ENCODE data around the gene SHROOM3. TPM values are rescaled to one million over a fixed set of nuclear protein-coding genes. Genes with fewer than 3 reads are reported as not detected.

Gene SHROOM3
- total RNA-seq, 1 donor from 2014 or later, result 6.9 TPM

- no peaks in the 10 kb centered on the region for H3K27me3 ChIP-seq
- no peak overlapping the region for H3K4me3 ChIP-seq
- no peak for TF ChIP-seq POLR2AphosphoS5 (IDR thresholded peaks at IDR 0.05; ENCODE audit: insufficient read depth in 1 of 2, low read depth in 1 of 2)
- TF ChIP-seq POLR2A (IDR thresholded peaks at IDR 0.05), result no peak
- TF ChIP-seq, protein P1, sequence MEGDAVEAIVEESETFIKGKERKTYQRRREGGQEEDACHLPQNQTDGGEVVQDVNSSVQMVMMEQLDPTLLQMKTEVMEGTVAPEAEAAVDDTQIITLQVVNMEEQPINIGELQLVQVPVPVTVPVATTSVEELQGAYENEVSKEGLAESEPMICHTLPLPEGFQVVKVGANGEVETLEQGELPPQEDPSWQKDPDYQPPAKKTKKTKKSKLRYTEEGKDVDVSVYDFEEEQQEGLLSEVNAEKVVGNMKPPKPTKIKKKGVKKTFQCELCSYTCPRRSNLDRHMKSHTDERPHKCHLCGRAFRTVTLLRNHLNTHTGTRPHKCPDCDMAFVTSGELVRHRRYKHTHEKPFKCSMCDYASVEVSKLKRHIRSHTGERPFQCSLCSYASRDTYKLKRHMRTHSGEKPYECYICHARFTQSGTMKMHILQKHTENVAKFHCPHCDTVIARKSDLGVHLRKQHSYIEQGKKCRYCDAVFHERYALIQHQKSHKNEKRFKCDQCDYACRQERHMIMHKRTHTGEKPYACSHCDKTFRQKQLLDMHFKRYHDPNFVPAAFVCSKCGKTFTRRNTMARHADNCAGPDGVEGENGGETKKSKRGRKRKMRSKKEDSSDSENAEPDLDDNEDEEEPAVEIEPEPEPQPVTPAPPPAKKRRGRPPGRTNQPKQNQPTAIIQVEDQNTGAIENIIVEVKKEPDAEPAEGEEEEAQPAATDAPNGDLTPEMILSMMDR (IDR thresholded peaks at IDR 0.05), result no peak
- no peaks in the 10 kb centered on the region for H3K9me3 ChIP-seq
- intact Hi-C loops (cut with DNase I), result no loop called here
- no peaks in the 10 kb centered on the region for H3K4me1 ChIP-seq
- no peak overlapping the region for H3K27ac ChIP-seq
- DNase-seq (ENCODE audit: extremely low spot score in 2 of 2), result no peak
- H3K36me3 ChIP-seq, result no peaks in the 10 kb centered on the region
Observed at GRCh38 chr4:76658231-76659102, 223.4 kb downstream of the SHROOM3 start.

DNA sequence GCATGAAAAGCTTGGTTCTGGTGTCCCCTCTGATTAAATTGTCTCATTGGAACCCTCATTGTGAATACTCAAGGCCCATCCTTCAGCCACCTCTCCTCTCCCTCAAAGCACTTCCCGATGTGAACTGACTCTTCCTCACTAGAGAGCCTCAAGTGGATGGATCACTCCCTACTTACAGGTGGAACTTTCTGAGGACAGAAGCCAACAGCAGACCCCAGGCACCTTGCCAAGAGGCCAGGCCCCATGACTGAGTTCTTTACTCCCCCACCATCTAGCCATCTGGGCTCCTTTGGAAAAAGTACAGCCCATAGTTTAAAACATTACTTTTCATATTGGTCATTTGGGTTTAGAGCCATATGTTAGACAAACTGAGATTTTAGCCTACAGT is 224.1 kb downstream of the SHROOM3 start:
- H3K27me3 ChIP-seq, result no peaks in the 10 kb centered on the region
- intact Hi-C loops (cut with DNase I), result no loop called here
- H3K4me3 ChIP-seq, result no peak overlapping the region
- no peak for DNase-seq (ENCODE audit: extremely low spot score in 2 of 2)
- no peaks in the 10 kb centered on the region for H3K36me3 ChIP-seq
- H3K9me3 ChIP-seq, result no peaks in the 10 kb centered on the region
- H3K4me1 ChIP-seq, result no peaks in the 10 kb centered on the region
- TF ChIP-seq POLR2AphosphoS5 (IDR thresholded peaks at IDR 0.05; ENCODE audit: insufficient read depth in 1 of 2, low read depth in 1 of 2) (no peak), POLR2A (IDR thresholded peaks at IDR 0.05) (no peak)
- TF ChIP-seq, protein P1 (IDR thresholded peaks at IDR 0.05), result no peak
- H3K27ac ChIP-seq, result no peak overlapping the region

DNA sequence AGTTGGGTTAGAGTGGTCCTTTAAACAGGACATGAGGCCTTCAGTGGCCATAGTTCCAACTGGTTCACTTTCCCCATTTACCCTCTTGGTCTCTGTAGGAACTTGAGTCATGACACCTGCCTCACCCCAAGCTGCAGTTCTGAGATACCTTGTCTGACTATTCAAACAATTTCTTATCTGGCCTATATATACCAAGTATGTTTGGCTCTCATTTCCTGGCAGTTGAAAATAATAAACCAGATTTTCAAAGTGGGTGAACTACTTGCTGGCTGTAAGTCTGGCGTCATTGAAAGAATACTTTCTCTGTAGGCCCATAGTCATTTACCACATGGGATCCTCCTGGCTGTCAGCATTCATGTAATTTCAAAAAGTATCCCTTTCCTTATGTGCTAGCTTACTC is 228.8 kb downstream of the SHROOM3 start:
- no peak overlapping the region for H3K4me3 ChIP-seq
- no peak for TF ChIP-seq POLR2AphosphoS5 (IDR thresholded peaks at IDR 0.05; ENCODE audit: insufficient read depth in 1 of 2, low read depth in 1 of 2)
- TF ChIP-seq, protein P1 (IDR thresholded peaks at IDR 0.05), result no peak
- no peak for TF ChIP-seq POLR2A (IDR thresholded peaks at IDR 0.05)
- no peaks in the 10 kb centered on the region for H3K36me3 ChIP-seq
- H3K27ac ChIP-seq, result no peak overlapping the region
- no peak for DNase-seq (ENCODE audit: extremely low spot score in 2 of 2)
- no peaks in the 10 kb centered on the region for H3K27me3 ChIP-seq
- no peaks in the 10 kb centered on the region for H3K4me1 ChIP-seq
- H3K9me3 ChIP-seq, result no peaks in the 10 kb centered on the region
- intact Hi-C loops (cut with DNase I), result no loop called here

DNA sequence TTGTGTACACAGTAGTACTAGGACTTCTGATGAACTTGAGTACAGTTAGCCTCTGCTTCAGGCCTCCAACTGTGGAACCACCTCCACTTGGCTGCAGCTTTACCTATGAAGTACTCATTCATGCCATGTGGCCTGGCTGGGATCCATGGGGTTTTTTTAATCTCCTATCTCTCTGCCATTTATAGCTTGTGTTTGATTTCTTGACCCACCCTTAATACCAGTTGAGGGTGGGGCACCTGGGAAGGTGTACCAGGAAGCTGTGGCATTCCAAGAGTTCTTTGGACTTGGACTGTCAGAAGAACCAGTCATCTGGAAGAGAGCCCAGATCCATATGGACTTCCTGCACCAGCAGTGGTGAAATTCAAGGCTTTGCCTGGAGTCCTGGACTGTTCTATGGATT is 230.1 kb downstream of the SHROOM3 start:
- no peaks in the 10 kb centered on the region for H3K9me3 ChIP-seq
- no peak for DNase-seq (ENCODE audit: extremely low spot score in 2 of 2)
- H3K4me3 ChIP-seq, result no peak overlapping the region
- intact Hi-C loops (cut with DNase I), result no loop called here
- H3K4me1 ChIP-seq, result no peaks in the 10 kb centered on the region
- TF ChIP-seq POLR2AphosphoS5 (IDR thresholded peaks at IDR 0.05; ENCODE audit: insufficient read depth in 1 of 2, low read depth in 1 of 2), result no peak
- TF ChIP-seq POLR2A (IDR thresholded peaks at IDR 0.05), result no peak
- TF ChIP-seq, protein P1 (IDR thresholded peaks at IDR 0.05), result no peak
- no peak overlapping the region for H3K27ac ChIP-seq
- no peaks in the 10 kb centered on the region for H3K27me3 ChIP-seq
- no peaks in the 10 kb centered on the region for H3K36me3 ChIP-seq

DNA sequence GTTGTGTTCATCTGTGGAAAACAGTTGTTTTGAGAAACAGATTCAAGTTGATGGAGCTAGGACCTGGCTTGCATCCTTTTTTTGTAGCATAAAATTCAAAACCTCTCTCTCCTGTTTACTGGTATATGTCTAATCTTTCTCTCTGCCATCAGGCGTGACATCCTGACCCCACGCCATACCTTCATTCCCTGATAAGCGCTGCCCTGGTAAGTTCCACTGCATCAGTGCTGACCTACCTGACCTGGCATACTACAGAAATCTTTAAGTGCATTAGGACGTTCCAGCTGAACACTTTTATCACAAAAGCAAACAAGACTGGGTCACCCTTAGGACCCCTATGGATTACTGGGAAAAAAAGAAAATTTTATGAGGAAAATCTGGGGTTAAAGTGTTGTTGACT is 230.7 kb downstream of the SHROOM3 start:
- no peak overlapping the region for H3K27ac ChIP-seq
- no peak for TF ChIP-seq POLR2AphosphoS5 (IDR thresholded peaks at IDR 0.05; ENCODE audit: insufficient read depth in 1 of 2, low read depth in 1 of 2)
- TF ChIP-seq, protein P1 (IDR thresholded peaks at IDR 0.05), result no peak
- TF ChIP-seq POLR2A (IDR thresholded peaks at IDR 0.05), result no peak
- intact Hi-C loops (cut with DNase I), result no loop called here
- H3K9me3 ChIP-seq, result no peaks in the 10 kb centered on the region
- DNase-seq (ENCODE audit: extremely low spot score in 2 of 2), result no peak
- H3K4me1 ChIP-seq, result no peaks in the 10 kb centered on the region
- no peak overlapping the region for H3K4me3 ChIP-seq
- no peaks in the 10 kb centered on the region for H3K36me3 ChIP-seq
- no peaks in the 10 kb centered on the region for H3K27me3 ChIP-seq
